ENCODE data around the gene TAPT1.

- TF ChIP-seq POLR2A (IDR thresholded peaks at IDR 0.05) (no peak), POLR2AphosphoS5 (IDR thresholded peaks at IDR 0.05) (no peak), CTCF (IDR thresholded peaks at IDR 0.05) (no peak)
Observed at GRCh38 chr4:16171831-16172230, 54.4 kb downstream of the TAPT1 start.

Data from upper lobe of left lung (tissue), 4 donors.